Kidney (tissue), 14 donors: ENCODE results near the gene ABCA10. TPM values are rescaled to one million over a fixed set of nuclear protein-coding genes. Genes with fewer than 3 reads are reported as not detected.
"Not testable (repeated sequence)": the region's sequence is repeated elsewhere in the genome, so short reads cannot be mapped to it uniquely, and the experiment has no call there.

Experiments used
- DNase-seq, 5 donors: peaks; one replicate each; pipeline ENCODE4 v3.0.0-alpha.2; 2013 to 2020
- FAIRE-seq: peaks from 2 replicates; lab custom pipeline; 2012; peaks lifted over from hg19 to GRCh38; lab: Jason Lieb, UNC
- H3K27ac ChIP-seq, 2 donors: one replicate each; pipeline ENCODE4 v1.7.0; 2013; ENCODE audit warnings: low read depth in 2 of 2, low read length in 2 of 2, inconsistent platforms in 1 of 2
- H3K27me3 ChIP-seq: one replicate; pipeline ENCODE4 v1.7.1; 2013; ENCODE audit warnings: low read length, inconsistent platforms; ENCODE audit not compliant: control insufficient read depth, insufficient read depth
- H3K36me3 ChIP-seq, 3 donors: one replicate each; pipeline versions ENCODE4 v1.7.0 to v1.7.1; 2013; ENCODE audit warnings: low read length in 3 of 3, control low read depth in 1 of 3, inconsistent platforms in 1 of 3; ENCODE audit not compliant: insufficient read depth in 3 of 3, control insufficient read depth in 2 of 3
- H3K4me1 ChIP-seq, 3 donors: one replicate each; pipeline versions ENCODE4 v1.7.0 to v1.7.1; 2013; ENCODE audit warnings: low read length in 3 of 3, inconsistent platforms in 1 of 3, low read depth in 1 of 3; ENCODE audit not compliant: control insufficient read depth in 2 of 3, insufficient read depth in 2 of 3
- H3K4me3 ChIP-seq, 3 donors: one replicate each; pipeline versions ENCODE4 v1.7.0 to v1.8.1; 2013; ENCODE audit warnings: low read length in 3 of 3, control low read depth in 1 of 3, inconsistent platforms in 1 of 3
- H3K9ac ChIP-seq, 3 donors: one replicate each; pipeline versions ENCODE4 v1.7.0 to v1.7.1; 2013; ENCODE audit warnings: low read length in 3 of 3, control low read depth in 1 of 3, inconsistent platforms in 1 of 3
- H3K9me3 ChIP-seq, 3 donors: one replicate each; pipeline versions ENCODE4 v1.7.0 to v1.7.1; 2013; ENCODE audit warnings: low read length in 3 of 3, control low read depth in 1 of 3, inconsistent platforms in 1 of 3; ENCODE audit not compliant: control insufficient read depth in 2 of 3, insufficient read depth in 1 of 3
- CTCF ChIP-seq: IDR thresholded peaks from 3 replicates; pipeline ENCODE4 v1.5.1; 2012; ENCODE audit warnings: mild to moderate bottlenecking, moderate library complexity, borderline replicate concordance; ENCODE audit not compliant: insufficient read depth; ENCODE audit errors: extremely low read depth
- intact Hi-C: fragments of 100-400 bp; cut with DNase I; formaldehyde crosslinking; loops from one replicate; pipeline ENCODE4 v1.11.1; 2022
- polyA plus RNA-seq: library from polyadenylated mRNA; stranded (reverse); fragments of 350-450 nt; fragmentation: Illumina TruSeq; extraction: RNeasy Lipid Tissue Mini Kit (QIAGEN cat#74804); gene quantifications from one replicate; pipeline ENCODE4 v1.2.3, GENCODE V29; 2014; ENCODE audit warnings: low read depth, low replicate concordance; ENCODE audit not compliant: insufficient read depth
- total RNA-seq: library from RNA; stranded (reverse); fragmentation: NEBNext Ultra II Directional; extraction: Animal tissue kit (Norgen Biotek cat#: 25700); gene quantifications from one replicate; pipeline ENCODE4 v1.2.1, GENCODE V29; 2021
- donor health status: control.
- donor health status: control.
- donor health status: control.
- donor health status: control.
- donor health status: control.
- donor health status: DM: yes; HTN: yes; CAD: no.
- donor health status: Normal renal cell carcinoma (clear cell type).

Gene ABCA10
- total and polyA plus RNA-seq, 2 donors from 2014 or later, result 2.1 to 4.2 TPM

- Histone ChIP-seq H3K27me3 (no peaks in the 10 kb centered on the region), H3K9me3 (no peaks in the 10 kb centered on the region), H3K4me1 (no peaks in the 10 kb centered on the region), H3K4me3 (no peak overlapping the region), H3K9ac (no peak overlapping the region), H3K36me3 (no peaks in the 10 kb centered on the region), H3K27ac (no peak overlapping the region)
- no peak for DNase-seq
- no peak for FAIRE-seq
- intact Hi-C loops, result no loop called here
- no peak for TF ChIP-seq CTCF
These were observed 58.2 kb downstream of the ABCA10 start for GRCh38 chr17:69170377-69170776.

DNA sequence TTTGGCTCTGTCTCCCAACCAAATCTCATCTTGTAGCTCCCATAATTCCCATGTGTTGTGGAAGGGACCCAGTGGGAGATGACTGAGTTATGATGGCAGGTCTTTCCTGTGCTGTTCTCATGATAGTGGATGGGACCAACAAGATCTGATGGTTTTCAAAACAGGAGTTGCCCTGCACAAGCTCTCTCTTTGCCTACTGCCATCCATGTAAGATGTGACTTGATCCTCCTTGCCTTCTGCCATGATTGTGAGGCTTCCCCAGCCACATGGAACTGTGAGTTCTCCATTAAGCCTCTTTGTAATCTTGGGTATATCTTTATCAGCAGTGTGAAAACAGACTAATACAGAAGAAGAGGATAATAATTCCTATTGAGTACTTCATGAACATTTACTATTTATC, 60.0 kb downstream of the ABCA10 start:
- DNase-seq, H3K4me1 ChIP-seq, FAIRE-seq, H3K9me3 ChIP-seq, H3K27ac ChIP-seq, H3K36me3 ChIP-seq, H3K9ac ChIP-seq, H3K27me3 ChIP-seq, intact Hi-C loops, H3K4me3 ChIP-seq: not testable (repeated sequence)

DNA sequence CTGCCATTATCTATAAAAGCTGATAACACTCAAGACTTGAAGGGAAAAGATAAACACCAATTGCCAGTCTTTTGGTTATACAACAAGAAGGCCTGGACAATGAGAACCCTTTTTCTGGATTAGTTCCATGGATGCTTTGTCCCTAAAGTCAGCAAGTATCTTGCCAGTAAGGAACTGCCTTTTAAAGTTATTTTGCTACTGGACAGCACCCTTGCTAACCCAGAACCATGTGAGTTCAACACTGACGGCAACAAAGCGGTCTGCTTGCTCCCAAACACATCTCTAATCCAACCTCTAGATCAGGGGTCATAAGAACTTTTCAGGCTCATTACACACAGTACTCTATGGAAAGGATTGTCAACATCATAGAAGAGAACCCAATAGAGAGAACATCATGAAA, 61.7 kb downstream of the ABCA10 start:
- Histone ChIP-seq H3K9ac (no peak overlapping the region), H3K27me3 (no peaks in the 10 kb centered on the region), H3K4me3 (no peak overlapping the region), H3K27ac (no peak overlapping the region), H3K4me1 (no peaks in the 10 kb centered on the region), H3K9me3 (no peaks in the 10 kb centered on the region), H3K36me3 (no peaks in the 10 kb centered on the region)
- intact Hi-C loops, result no loop called here
- FAIRE-seq (no peak), DNase-seq (no peak)
- TF ChIP-seq CTCF, result no peak

GRCh38 chr17:69164206-69164605, 64.4 kb downstream of the ABCA10 start:
- Histone ChIP-seq H3K27ac (no peak overlapping the region), H3K4me1 (no peaks in the 10 kb centered on the region), H3K36me3 (no peaks in the 10 kb centered on the region), H3K9me3 (no peaks in the 10 kb centered on the region), H3K9ac (no peak overlapping the region), H3K4me3 (no peak overlapping the region), H3K27me3 (no peaks in the 10 kb centered on the region)
- intact Hi-C loops, result no loop called here
- FAIRE-seq (no peak), DNase-seq (no peak)
- TF ChIP-seq CTCF, result no peak
